HG03135 (cell line): ENCODE results near the gene M1AP.

ENCODE experiments used
- ATAC-seq: cut with Tn5 transposase; IDR thresholded peaks from one replicate; pipeline ENCODE4 v1.9.1; 2021; ENCODE audit warnings: mild to moderate bottlenecking, moderate library complexity; ENCODE audit not compliant: unreplicated experiment

M1AP gene

DNA sequence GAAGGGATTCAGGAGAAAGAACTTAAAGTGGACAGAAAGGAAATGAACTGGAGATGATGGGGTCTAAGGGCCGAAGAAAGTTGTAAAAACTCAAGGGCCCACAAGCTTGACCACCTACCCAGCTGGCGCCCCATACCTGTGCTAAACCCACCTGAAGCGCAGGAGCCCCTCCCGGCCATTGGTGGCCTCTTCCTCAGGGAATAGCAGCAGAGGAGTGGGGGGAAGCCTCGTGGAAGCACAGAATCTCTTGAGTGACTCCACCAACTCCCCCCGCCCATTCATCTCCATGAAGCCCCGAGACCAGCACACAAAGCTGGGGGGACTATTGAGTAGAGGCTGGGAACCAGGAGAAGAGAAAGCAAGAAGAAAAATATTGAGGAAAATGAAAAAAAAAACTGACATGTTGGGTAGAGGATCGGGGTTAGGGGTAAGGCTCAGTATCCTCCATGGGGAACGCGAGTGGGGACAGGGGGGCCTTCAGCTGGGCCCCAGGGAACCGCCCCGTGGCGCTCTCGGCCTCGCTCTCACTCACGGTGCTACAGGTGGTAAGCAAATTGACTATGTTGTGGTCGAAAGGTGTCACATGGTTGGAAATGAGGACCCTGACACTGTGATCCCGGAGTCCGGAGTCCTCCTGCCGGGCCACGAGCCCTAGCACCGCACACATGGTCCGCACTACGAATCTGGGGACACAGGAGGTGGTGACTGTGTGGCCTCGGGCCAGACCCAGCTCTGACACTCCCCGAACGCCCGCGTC lies 119.4 kb downstream of the M1AP start:
- ATAC-seq, result peak; percentile 10

DNA sequence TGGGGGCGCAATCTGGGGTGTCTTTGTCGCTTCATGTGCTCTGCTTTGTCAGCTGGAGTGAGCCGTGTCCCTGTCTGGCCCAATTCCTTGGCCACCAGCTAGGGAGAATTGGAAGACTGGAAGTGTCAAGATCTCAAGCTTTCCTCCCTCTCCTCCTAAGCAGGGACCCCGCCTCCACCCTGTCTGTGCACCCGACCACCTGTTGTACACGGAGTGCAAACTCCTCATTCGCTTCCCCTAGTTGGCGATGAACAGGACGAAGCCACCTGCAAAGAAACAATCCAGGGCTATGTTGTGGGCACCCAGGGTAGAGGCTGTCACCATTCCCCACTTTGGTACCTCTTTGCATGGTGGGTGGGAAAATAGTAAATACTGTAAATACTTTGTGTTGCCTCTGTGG lies 120.4 kb downstream of the M1AP start:
- ATAC-seq, result no peak

DNA sequence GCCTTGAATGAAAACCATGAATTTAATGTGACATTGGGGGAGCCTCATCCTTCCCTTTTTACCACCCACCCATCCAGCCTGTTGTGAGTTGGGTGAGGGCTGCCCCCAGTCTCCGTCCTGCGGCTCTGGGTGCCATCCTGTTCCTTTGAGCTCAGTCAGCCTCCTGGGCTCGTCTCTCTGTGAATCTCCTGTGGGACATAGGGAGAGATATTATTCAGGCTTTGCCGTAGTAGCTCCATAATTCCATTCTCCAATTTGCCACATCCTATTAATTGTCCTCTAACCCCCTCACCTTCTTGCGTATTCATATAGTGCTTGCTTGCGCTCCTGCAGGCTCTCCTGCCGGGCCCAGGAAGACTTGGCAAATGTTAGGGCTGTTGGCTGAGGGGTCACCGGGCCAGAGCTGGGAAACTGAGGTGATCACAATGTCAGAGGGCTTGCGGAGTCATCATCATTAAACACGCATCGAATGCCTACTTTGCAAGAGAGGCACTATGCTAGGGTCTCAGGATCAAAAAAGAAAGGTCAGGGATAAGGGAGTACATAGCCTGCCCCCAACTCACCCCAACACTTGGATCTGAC lies 121.4 kb downstream of the M1AP start:
- no peak for ATAC-seq

DNA sequence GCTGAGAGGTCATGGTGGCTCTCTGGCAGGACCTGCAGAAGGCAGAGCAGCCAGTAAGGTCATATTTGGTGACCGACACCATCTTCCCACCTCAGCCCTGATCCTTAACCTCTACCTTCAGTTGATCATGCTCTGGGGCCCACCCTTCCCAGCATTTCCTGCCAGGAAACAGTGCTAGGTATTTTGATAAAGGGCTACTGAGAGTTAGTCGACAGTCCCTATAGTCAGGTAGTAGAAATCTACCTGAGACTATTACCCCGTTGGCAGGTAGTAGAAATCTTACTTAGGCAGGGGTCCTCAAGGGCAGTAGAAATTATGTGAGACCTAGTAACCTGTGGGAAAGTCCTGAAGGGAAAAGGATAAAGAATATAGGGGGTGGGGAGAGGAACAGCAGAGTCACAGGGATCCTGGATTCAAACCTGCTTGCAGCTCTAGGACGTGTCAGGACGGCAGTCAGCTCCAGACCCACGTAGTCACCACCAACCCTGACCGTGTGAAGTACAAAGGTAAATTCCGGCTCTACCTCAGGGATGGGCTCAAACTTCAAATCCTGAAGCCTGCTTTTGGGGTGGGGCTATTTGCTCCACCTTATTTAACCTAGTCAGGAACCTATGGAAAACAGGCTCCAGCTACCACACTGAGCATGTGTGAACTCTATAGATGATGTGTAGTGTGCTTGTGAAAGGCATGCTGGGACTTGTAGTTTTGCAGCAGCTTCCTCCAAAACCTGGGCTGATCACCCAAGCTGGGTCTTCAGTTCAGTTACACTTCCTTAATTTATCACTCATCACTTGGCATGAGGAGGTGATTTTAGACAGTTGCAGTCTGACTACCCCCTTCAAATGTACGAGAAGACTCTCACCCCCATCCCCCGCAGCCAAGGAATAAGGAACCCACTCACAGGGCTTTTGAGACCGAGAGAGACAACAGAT lies 122.1 kb downstream of the M1AP start, which contains the start of gene DQX1:
Gene DQX1 (minus strand): TSS at position 515 of the 932 bp plus-strand sequence. CDS start 502 bp downstream, at position 13.
- ATAC-seq, result no peak

DNA sequence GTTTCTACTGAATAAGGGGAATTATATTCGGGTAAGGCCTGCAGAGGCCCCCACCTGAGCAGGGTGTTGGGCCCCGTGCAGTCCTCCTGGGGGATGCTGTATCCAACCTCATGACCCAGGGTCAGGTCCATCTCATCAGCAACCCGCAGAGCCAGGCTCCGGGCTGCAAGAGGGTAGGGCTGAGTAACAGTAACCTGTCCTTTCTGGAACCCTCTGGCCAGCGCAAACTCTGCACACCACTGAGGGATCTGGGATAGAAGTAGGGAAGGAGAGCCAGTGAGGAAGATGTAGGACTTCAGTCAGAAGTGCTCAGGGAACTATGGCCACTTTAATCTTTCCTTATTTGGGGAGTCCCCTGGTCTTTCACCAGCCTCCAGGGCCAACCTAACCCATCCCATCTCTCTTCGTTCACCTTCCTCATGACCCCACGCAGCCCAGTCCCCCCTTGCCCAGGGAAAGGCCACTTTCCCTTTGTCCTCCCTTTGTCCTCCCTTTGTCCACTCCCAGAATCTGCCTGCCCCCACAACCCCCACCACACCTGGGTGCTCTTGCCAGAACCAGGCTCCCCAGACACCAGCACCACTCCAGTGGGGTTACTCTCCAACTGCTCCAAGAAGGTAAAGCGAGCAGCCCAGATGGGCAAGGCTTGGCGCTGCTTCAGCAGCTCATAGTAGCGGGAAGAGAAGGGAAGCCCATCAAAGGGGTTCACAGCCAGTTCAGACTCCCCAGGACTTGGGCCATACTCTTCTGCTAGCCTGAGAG lies 123.0 kb downstream of the M1AP start:
- no peak for ATAC-seq

DNA sequence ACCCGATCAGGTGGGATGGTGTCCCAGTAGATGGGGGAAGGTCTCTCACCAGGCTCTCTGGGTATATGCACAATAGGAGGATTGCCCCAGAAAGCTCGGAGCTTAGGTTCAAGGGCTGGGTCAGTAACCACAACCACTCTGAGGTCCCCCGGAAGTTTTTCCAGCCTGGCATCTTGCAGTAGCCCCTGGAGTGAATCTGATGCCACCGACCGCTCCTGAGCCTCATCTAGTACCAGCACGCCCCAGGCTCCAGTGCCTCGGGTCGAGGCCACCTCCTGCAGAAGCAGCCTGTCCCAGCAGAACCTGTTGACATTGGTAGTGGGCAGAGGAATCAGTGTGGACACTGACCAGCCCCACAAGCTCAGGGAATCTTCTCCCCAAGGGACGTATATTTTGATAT lies 124.1 kb downstream of the M1AP start:
- no peak for ATAC-seq

DNA sequence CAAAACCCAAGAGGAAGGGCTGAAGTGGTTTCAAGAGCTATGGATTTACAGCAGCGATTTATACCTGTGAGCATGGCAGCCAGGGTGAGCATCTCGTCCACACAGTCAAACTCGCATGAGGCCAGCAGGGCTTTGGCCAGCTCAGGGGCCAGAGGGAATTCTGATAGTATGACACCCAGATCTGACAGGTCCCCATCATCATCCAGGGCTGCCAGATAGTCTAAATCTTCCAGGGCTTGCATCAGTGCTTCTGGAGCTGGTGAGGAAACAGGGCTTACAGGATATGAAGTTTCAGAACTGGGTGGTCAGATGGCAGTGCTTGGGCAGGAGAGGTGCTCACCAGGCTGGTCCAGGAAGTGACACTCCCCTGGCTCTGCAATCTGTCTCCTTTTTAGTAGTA lies 125.6 kb downstream of the M1AP start:
- ATAC-seq, result no peak

DNA sequence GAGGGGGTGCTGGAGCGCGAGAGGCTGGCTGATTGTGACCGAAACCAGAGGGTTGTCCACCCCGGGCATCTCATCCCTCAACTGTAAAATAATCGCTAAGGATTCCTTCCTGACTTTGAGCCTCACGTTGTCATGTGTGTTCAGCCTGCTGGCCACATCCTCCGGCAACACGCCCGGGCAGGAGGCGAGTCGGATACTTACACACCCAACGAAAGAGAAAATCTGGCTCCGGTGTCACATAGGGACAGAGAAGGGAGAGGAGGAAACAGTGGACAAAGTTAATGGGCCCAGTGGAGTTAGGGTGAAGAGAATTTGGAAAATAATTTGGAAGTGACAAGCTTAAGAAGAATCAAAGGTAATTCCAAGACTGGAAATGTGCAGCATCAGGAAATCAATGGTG lies 131.5 kb downstream of the M1AP start:
- no peak for ATAC-seq

DNA sequence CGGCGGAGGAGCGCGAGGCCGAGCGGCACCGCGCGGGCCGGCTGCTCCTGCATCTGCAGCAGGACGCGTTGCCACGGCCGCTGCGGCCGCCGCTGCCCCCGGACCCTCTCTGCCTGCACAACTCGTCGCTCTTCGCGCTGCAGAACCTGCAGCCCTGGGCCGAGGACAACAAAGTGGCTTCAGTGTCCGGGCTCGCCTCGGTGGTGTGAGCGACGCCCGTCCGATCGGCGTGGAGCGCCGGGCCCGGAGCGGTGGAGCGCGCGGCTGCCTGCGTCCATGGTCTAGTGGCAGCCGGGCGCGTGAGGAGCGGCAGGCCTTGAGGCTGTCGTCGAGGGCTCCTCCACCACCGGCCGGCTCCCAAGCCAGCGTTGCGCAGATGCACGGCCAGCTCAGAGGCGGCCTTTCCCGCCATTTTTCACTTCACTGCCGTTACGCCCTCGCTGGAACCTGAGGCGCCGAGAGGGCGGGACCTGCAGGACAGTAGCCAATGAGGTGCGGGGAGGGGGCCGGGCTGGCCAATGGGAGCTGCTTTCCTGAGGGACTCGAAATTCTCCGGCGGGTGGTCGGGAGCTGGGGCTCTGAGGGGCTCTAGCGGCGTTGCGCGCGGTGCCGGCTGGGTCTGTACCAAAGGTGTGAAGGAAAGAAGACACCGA lies 132.0 kb downstream of the M1AP start:
- no peak for ATAC-seq

DNA sequence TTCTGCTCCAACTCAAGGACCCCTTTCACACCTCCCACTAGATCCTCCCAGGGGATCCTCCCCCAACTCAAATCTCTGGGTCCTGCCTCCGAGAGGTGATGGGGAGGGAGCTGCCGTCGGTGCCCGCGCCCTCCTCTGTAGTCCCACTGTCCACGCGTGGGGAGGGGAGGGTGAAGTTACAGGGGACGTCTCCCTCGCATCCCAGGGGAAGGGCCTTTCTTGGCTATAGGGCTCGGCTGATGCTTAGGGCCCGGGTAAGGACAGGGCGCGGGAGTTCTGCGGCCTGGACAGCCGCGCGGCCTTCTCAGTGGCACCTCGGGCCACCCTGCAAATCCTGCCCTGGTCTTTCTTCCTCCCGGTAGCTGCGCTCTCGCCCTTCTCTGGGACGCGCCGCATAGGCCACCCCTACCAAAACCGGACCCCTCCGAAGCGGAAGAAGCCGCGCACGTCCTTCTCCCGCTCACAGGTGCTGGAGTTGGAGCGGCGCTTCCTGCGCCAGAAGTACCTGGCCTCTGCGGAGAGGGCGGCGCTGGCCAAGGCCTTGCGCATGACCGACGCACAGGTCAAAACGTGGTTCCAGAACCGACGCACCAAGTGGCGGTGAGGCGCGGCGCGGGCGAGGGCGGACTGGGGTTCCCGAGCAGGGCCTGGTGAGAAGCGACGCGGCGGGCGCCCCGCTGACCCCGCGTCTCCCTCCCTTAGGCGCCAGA lies 132.7 kb downstream of the M1AP start:
- ATAC-seq, result no peak

DNA sequence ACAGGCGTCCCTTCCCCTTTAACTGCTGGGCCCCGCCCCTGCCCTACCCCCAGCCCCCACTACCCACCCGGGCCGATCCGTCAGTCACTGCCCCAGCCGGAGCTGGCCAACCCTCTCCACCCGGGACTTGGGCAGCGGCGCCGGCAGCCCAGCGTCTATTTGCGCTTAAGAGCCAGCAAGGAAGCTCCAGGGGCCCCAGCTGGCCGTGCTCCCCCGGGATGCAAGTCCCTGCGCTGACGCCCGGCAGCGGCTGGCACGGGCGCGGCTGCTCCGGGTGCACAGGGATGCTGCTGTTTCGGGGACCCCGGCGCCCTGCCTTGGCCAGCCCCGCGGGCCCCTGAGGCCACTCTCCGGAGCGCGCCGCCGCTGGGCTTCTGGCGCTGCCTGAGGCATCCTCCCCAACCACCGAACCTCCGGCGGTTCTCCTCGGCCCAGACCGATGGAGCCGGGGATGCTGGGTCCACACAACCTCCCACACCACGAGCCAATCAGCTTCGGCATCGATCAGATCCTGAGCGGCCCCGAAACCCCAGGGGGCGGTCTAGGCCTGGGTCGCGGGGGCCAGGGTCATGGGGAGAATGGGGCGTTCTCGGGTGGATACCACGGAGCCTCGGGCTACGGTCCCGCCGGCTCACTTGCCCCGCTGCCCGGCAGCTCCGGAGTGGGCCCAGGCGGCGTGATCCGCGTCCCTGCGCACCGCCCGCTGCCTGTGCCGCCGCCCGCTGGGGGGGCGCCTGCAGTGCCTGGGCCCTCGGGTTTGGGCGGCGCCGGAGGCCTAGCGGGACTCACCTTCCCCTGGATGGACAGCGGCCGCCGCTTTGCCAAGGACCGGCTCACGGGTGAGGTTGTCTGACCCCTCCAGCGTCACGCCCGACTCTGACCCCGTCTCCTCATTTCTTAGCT lies 133.5 kb downstream of the M1AP start, which contains the start of gene TLX2:
Gene TLX2 (plus strand): TSS at position 83 of the 903 bp plus-strand sequence. CDS start 357 bp downstream, at position 440.
- no peak for ATAC-seq

DNA sequence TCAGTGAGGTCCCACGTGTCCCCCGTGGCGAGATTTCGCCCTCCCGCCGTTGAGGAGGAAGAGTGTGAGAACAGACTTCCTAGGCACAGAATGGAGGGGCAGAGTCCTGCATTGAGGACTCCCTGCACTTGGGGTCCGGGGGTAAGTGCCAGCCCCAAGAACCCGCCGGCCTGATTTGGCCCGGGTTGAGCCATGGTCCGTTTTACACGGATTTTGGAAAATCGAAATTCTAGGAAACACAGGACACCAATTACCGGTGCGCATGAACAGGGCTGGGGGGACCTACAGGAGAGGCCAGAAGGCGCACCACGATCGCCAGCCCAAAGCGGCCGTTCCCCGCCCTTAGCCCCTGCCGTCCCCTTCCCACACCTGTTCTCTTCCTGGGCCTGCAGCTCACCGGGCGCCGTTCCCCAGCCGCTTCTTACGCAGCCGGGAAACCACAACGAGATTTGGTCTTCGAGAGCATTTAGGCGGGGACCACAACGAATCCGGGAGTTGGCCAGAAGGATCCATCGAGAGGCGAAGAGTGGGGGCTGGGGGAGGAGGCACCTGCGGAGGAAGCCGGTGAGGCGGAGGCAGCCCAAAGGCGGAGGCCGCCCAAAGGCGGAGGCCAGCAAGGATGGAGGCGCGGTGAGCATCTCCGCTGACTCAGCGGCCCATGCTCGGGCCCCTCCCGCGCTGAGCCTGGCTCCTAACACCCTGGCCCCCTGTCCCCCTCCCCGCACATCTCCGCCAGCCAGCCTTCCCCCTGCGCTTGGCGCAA lies 134.3 kb downstream of the M1AP start:
- no peak for ATAC-seq

DNA sequence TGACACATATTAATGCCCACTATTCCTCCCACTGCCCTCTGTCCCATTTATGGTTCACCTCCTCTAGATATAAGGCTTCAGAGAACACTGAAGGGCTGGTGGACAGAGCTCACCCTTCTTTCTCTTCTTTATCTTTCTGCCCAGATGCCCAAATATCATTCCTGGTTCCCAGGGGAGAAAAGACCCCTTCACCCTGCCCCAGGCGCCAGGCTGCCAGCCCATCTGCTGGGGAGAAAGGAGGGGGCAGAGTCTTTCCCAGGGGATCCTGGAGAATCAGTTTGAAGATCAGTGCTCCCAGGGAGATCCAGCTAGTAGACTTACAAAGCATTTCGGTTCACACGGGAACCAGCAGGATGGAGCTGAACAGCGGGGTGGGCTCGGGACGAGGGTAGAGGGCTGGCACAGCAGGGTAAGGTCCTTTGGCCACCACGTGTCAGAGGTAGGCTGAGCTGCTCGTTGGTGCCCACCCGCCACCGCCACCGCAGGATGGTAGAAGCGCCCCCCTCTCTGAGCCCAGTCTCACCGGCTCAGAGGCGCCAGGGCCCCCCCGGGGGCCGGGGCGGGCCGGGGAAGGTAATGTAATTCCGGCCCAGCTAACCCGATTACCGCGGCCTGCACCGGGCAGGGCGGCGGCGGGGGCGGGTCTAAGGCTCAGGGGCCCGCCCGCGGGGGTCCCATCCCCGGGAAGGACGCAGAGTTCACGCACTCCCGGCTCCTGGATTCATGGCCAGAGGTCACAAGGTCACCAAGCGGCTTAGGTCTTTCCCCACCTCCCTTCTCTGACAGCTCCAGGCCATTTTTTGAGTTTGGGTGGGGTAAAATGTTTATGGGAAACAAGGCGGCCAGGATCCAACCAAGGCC lies 135.2 kb downstream of the M1AP start:
- no peak for ATAC-seq

DNA sequence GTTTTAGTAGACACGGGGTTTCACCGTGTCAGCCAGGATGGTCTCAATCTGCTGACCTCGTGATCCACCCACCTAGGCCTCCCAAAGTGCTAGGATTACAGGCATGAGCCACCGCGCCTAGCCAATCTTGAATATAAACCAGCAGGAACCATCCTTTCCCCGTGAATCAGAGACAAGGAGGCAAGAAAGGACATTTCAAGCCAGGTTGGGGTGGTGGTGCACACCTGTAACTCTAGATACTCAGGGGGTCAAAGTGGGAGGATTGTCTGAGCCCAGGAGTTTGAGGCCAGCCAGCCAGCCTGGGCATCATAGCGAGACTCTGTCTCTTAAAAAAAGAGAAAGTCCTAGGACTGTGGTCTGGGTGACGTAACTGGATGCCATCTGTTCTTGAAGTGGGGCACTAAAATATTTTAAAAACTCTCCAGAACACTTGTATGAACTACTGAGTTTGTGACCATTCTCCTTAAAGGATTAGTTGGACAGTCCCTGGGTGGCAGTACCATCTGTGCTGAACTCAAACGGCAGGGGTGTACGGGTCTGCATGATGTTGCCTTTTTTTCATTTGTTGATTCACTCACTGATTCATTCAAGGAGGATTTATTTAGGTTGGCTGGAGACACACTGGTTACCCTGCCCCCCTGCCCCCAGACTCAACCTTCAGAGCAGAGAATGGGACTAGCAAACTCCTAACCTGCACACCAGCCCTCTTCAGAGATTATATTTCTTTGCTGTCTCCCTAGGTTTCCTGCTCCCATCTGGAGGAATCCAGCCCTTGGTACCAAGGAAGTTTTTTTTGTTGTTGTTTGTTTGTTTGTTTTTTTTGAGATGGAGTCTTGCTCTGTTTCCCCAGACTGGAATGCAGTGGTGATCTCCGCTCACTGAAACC lies 136.8 kb downstream of the M1AP start:
- ATAC-seq, result no peak

DNA sequence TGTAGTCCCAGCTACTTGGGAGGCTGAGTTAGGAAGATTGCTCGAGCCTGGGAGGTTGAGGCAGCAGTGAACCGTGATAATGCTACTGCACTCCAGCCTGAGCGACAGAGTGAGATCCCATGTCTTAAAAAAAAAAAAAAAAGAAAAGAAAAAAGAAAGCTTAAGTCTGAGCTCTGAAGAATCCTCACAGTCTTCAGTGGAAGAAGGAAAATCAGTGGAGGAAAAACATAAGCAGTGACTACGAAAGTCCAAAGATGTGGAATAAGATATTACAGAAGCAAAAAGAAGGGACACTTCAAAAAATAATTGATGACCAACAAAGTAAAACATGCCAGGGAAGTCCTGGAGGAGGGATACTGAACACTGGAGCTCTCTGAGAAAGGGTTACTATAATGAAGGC lies 137.9 kb downstream of the M1AP start:
- ATAC-seq, result no peak
